HEK293 (cell line): ENCODE data around the gene C1orf56.

Experiments used
- CTCF ChIA-PET: fragments of 350-600 bp; formaldehyde crosslinking; extraction: SDS; loops from one replicate; lab custom pipeline; 2021; ENCODE audit warnings: antibody characterized with exemption; lab: Yijun Ruan, JAX
- POLR2A ChIA-PET: fragments of 300-600 bp; formaldehyde crosslinking; extraction: SDS; loops from one replicate; lab custom pipeline; 2020; ENCODE audit warnings: antibody characterized with exemption, inconsistent platforms; lab: Yijun Ruan, JAX
- H3K27ac ChIP-seq: fragments of 200-500 bp; sonication (Bioruptor generic); 2 replicates; pipeline ENCODE4 v1.5.1; 2014; ENCODE audit warnings: low read depth, low read length, control low read depth, inconsistent platforms; ENCODE audit errors: extremely low read depth
- H3K36me3 ChIP-seq, 2 experiments: fragments of 200-500 bp in 1 of 2; sonication (Bioruptor generic) in 1 of 2; 1 replicate in 1 of 2; 2 replicates in 1 of 2; pipeline ENCODE4 v1.5.1; 2014 to 2017; ENCODE audit warnings: inconsistent platforms in 2 of 2, low read length in 2 of 2; ENCODE audit not compliant: control insufficient read depth in 2 of 2, insufficient read depth in 1 of 2
- H3K4me1 ChIP-seq: fragments of 200-500 bp; sonication (Bioruptor generic); 2 replicates; pipeline ENCODE4 v1.5.1; 2014; ENCODE audit warnings: mild to moderate bottlenecking, low read length, inconsistent platforms; ENCODE audit not compliant: control insufficient read depth, insufficient read depth
- H3K4me3 ChIP-seq: 2 replicates; pipeline ENCODE4 v1.5.1; 2011; ENCODE audit warnings: low read depth, mild to moderate bottlenecking, control low read depth, low read length, moderate library complexity
- H3K9me3 ChIP-seq: fragments of 200-500 bp; sonication (Bioruptor generic); 2 replicates; pipeline ENCODE4 v1.5.1; 2014; ENCODE audit warnings: low read depth, low read length, inconsistent platforms; ENCODE audit not compliant: control insufficient read depth, insufficient read depth
- GLIS2 ChIP-seq: fragments of 450-650 bp; formaldehyde crosslinking; IDR thresholded peaks from 2 replicates; pipeline ENCODE4 v1.5.1; 2016; ENCODE audit warnings: missing biosample characterization, missing genetic modification characterization
- KLF9 ChIP-seq: fragments of 450-650 bp; formaldehyde crosslinking; IDR thresholded peaks from 2 replicates; pipeline ENCODE4 v1.5.1; 2016; ENCODE audit warnings: missing biosample characterization, missing genetic modification characterization, low read depth
- OVOL3 ChIP-seq: fragments of 450-650 bp; formaldehyde crosslinking; IDR thresholded peaks from 2 replicates; pipeline ENCODE4 v1.5.1; 2016; ENCODE audit warnings: missing biosample characterization, missing genetic modification characterization
- TCF7L2 ChIP-seq: IDR thresholded peaks from 2 replicates; pipeline ENCODE4 v1.6.1; 2011; ENCODE audit warnings: low read depth, mild to moderate bottlenecking, inconsistent platforms, low read length, moderate library complexity, borderline replicate concordance
- ZNF157 ChIP-seq: fragments of 450-650 bp; formaldehyde crosslinking; IDR thresholded peaks from 2 replicates; pipeline ENCODE4 v1.5.1; 2016; ENCODE audit warnings: missing biosample characterization, missing genetic modification characterization
- ZNF23 ChIP-seq: fragments of 450-650 bp; formaldehyde crosslinking; IDR thresholded peaks from 2 replicates; pipeline ENCODE4 v1.5.1; 2016; ENCODE audit warnings: missing biosample characterization, missing genetic modification characterization, borderline replicate concordance
- ZNF302 ChIP-seq: fragments of 450-650 bp; formaldehyde crosslinking; IDR thresholded peaks from 2 replicates; pipeline ENCODE4 v1.5.1; 2016; ENCODE audit warnings: missing biosample characterization, missing genetic modification characterization, low read depth
- ZNF48 ChIP-seq: fragments of 450-650 bp; formaldehyde crosslinking; IDR thresholded peaks from 2 replicates; pipeline ENCODE4 v1.5.1; 2016; ENCODE audit warnings: missing biosample characterization, missing genetic modification characterization
- ZNF548 ChIP-seq: fragments of 450-650 bp; formaldehyde crosslinking; IDR thresholded peaks from 2 replicates; pipeline ENCODE4 v1.5.1; 2016; ENCODE audit warnings: missing biosample characterization, missing genetic modification characterization
- ZNF560 ChIP-seq: fragments of 450-650 bp; formaldehyde crosslinking; IDR thresholded peaks from 2 replicates; pipeline ENCODE4 v1.5.1; 2017; ENCODE audit warnings: missing biosample characterization, missing genetic modification characterization, borderline replicate concordance
- ZNF571 ChIP-seq: fragments of 450-650 bp; formaldehyde crosslinking; IDR thresholded peaks from 2 replicates; pipeline ENCODE4 v1.5.0; 2017; ENCODE audit warnings: missing biosample characterization, missing genetic modification characterization
- ZNF701 ChIP-seq: fragments of 450-650 bp; formaldehyde crosslinking; IDR thresholded peaks from 2 replicates; pipeline ENCODE4 v1.5.1; 2016; ENCODE audit warnings: missing biosample characterization, missing genetic modification characterization
- ZNF837 ChIP-seq: fragments of 450-650 bp; formaldehyde crosslinking; IDR thresholded peaks from 2 replicates; pipeline ENCODE4 v1.5.1; 2016; ENCODE audit warnings: missing biosample characterization, missing genetic modification characterization
- TF ChIP-seq, protein P1 (sequence below): fragments of 450-650 bp; formaldehyde crosslinking; IDR thresholded peaks from 2 replicates; pipeline ENCODE4 v1.5.1; 2016; ENCODE audit warnings: missing biosample characterization, missing genetic modification characterization
- TF ChIP-seq, protein P2 (sequence below): fragments of 450-650 bp; formaldehyde crosslinking; IDR thresholded peaks from 2 replicates; pipeline ENCODE4 v1.5.1; 2016; ENCODE audit warnings: missing biosample characterization, missing genetic modification characterization
- TF ChIP-seq, protein P3 (sequence below): fragments of 450-650 bp; formaldehyde crosslinking; IDR thresholded peaks from 2 replicates; pipeline ENCODE4 v1.5.1; 2016; ENCODE audit warnings: missing biosample characterization, missing genetic modification characterization
- TF ChIP-seq, protein P4 (sequence below): fragments of 450-650 bp; formaldehyde crosslinking; IDR thresholded peaks from 2 replicates; pipeline ENCODE4 v1.5.1; 2016; ENCODE audit warnings: missing biosample characterization, missing genetic modification characterization

Gene C1orf56

DNA sequence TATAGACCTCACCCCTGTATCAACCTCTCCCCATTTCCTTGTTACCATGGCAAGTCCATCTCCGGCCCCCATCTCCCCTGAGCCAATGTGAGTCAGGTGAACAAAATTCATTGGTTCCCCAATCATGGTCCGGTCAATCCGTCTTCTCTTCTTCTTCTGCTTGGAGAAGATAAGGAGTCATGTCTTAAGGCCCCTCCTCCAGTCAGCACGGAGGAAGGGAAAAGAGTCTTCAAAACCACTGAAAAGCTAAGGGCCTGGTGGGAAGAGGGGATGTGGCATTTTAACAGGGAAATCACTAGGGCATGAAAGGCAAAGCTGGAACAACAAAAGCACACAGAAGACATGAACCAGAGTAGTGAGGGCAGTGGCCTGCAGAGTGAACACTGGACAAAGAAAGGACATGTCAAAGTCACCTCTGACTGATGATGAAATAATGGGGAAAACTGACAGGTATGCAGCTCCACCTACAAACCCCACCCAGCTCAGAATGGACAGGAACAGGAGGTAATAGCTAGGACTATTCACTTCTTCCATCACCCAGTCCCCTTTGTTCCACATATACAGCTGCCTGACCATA, 7.5 kb downstream of the C1orf56 start:
- Histone ChIP-seq H3K36me3 (peaks cover 0 to 69% of the 10 kb centered on the region in 2 experiments; a peak in 2 of 3 replicates), H3K9me3 (no peaks in the 10 kb centered on the region), H3K4me3 (no peak overlapping the region), H3K4me1 (peaks cover 4% of the 10 kb centered on the region; the same call in 1 of the 2 replicates), H3K27ac (no peak overlapping the region)
- POLR2A ChIA-PET, result interaction anchor here (0.6 to 0.8 kb wide), 2 partner anchors 15 to 475 kb away, joined by 3 to 5 read pairs; partner anchors contain the start of gene MCL1
- CTCF ChIA-PET, result interaction anchor here (0.6 to 1.3 kb wide), 2 partner anchors 9 to 42 kb away, joined by 4 to 5 read pairs; no protein-coding TSS in a partner anchor
- TF ChIP-seq, protein P1, sequence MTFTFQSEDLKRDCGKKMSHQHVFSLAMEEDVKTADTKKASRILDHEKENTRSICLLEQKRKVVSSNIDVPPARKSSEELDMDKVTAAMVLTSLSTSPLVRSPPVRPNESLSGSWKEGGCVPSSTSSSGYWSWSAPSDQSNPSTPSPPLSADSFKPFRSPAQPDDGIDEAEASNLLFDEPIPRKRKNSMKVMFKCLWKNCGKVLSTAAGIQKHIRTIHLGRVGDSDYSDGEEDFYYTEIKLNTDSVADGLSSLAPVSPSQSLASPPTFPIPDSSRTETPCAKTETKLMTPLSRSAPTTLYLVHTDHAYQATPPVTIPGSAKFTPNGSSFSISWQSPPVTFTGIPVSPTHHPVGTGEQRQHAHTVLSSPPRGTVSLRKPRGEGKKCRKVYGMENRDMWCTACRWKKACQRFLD (tag by site-specific recombination), result no peak
- TF ChIP-seq ZNF701 (tag by site-specific recombination) (no peak), OVOL3 (no peak), ZNF571 (tag by site-specific recombination) (no peak), TCF7L2 (no peak), ZNF157 (no peak), ZNF837 (tag by site-specific recombination) (no peak), KLF9 (tag by site-specific recombination) (no peak), ZNF302 (no peak), ZNF23 (tag by site-specific recombination) (no peak), ZNF560 (no peak), ZNF48 (tag by site-specific recombination) (no peak)
- TF ChIP-seq, protein P2, sequence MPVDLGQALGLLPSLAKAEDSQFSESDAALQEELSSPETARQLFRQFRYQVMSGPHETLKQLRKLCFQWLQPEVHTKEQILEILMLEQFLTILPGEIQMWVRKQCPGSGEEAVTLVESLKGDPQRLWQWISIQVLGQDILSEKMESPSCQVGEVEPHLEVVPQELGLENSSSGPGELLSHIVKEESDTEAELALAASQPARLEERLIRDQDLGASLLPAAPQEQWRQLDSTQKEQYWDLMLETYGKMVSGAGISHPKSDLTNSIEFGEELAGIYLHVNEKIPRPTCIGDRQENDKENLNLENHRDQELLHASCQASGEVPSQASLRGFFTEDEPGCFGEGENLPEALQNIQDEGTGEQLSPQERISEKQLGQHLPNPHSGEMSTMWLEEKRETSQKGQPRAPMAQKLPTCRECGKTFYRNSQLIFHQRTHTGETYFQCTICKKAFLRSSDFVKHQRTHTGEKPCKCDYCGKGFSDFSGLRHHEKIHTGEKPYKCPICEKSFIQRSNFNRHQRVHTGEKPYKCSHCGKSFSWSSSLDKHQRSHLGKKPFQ, result no peak
- TF ChIP-seq, protein P3, sequence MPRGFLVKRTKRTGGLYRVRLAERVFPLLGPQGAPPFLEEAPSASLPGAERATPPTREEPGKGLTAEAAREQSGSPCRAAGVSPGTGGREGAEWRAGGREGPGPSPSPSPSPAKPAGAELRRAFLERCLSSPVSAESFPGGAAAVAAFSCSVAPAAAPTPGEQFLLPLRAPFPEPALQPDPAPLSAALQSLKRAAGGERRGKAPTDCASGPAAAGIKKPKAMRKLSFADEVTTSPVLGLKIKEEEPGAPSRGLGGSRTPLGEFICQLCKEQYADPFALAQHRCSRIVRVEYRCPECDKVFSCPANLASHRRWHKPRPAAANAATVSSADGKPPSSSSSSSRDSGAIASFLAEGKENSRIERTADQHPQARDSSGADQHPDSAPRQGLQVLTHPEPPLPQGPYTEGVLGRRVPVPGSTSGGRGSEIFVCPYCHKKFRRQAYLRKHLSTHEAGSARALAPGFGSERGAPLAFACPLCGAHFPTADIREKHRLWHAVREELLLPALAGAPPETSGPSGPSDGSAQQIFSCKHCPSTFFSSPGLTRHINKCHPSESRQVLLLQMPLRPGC (tag by site-specific recombination), result no peak
- TF ChIP-seq, protein P4, sequence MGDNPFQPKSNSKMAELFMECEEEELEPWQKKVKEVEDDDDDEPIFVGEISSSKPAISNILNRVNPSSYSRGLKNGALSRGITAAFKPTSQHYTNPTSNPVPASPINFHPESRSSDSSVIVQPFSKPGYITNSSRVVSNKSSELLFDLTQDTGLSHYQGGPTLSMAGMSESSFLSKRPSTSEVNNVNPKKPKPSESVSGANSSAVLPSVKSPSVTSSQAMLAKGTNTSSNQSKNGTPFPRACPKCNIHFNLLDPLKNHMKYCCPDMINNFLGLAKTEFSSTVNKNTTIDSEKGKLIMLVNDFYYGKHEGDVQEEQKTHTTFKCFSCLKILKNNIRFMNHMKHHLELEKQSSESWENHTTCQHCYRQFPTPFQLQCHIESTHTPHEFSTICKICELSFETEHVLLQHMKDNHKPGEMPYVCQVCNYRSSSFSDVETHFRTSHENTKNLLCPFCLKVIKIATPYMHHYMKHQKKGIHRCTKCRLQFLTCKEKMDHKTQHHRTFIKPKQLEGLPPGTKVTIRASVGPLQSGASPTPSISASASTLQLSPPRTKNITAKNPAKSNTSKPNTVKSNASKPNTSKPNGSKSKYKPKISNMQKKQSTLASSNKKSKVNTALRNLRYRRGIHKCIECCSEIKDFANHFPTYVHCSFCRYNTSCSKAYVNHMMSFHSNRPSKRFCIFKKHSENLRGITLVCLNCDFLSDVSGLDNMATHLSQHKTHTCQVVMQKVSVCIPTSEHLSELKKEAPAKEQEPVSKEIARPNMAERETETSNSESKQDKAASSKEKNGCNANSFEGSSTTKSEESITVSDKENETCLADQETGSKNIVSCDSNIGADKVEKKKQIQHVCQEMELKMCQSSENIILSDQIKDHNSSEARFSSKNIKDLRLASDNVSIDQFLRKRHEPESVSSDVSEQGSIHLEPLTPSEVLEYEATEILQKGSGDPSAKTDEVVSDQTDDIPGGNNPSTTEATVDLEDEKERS (tag by site-specific recombination), result no peak
- TF ChIP-seq, all 188 proteins: peak for 0

DNA sequence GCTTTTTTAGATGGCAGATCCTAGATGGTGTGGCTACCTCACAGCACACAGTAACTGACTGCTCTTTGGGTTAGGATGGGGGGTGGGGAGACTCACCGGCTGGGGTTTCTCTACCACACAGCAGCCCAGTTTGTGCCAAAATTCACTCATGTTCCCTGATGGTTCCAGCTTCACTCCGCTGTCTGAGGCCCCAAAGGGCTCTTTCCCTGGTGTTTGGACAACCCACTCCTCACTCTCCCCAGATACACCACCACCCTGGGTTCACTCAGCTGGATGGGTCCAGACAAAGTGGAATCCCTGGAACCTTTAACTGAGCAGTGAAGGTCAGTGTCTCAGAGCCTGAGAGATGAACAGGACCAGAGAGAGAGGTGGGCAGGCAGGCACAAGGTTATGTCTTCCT, 8.0 kb downstream of the C1orf56 start:
- H3K36me3 ChIP-seq, result peaks cover 0 to 67% of the 10 kb centered on the region in 2 experiments; a peak in 2 of 3 replicates
- H3K27ac ChIP-seq, result no peak overlapping the region
- H3K4me3 ChIP-seq, result no peak overlapping the region
- CTCF ChIA-PET, result interaction anchor here (0.6 kb wide), 1 partner anchor 42 kb away, joined by 4 read pairs; no protein-coding TSS in a partner anchor
- POLR2A ChIA-PET, result interaction anchor here (0.6 to 0.8 kb wide), 2 partner anchors 14 to 476 kb away, joined by 3 to 5 read pairs; partner anchors contain the start of gene MCL1
- no peak for TF ChIP-seq ZNF548
- no peak for TF ChIP-seq GLIS2 (tag by site-specific recombination)
- H3K9me3 ChIP-seq, result no peaks in the 10 kb centered on the region
- H3K4me1 ChIP-seq, result peaks cover 4% of the 10 kb centered on the region; the same call in 1 of the 2 replicates
